D721Med (cell line): Measurements from ENCODE around the gene SGIP1.

Source experiments
- DNase-seq: peaks from one replicate; pipeline ENCODE4 v3.0.0; 2011; ENCODE audit warnings: low spot score; ENCODE audit not compliant: insufficient read length
- FAIRE-seq: peaks from 2 replicates; lab custom pipeline; 2011; peaks lifted over from hg19 to GRCh38; lab: Jason Lieb, UNC
- CTCF ChIP-seq: IDR thresholded peaks from 2 replicates; pipeline ENCODE4 v1.5.1; 2012; ENCODE audit warnings: mild to moderate bottlenecking, control low read depth; ENCODE audit not compliant: insufficient read depth; ENCODE audit errors: missing control alignments

SGIP1 gene

GRCh38 chr1:66527686-66528085, 6.3 kb upstream of the SGIP1 start:
- TF ChIP-seq CTCF, result no peak
- no peak for DNase-seq
- FAIRE-seq, result no peak

DNA sequence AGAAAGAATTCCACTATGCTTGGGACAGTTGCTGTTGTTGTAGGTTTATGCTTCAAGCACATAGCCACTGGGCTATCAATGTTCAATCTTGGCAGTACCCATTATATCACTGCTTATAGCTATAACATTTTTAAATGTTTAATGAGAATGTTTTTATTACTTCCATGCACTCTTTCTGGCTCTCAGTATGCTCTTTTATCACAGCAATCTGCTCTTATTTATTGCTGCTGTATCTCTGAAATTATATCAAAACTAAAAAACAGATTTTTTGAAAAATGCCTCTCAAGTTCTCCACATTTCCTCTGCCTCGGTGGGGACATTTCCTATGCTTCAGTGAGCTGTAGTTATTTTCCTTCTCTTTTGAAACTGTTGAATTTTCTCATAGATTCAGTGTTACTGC, 5.4 kb upstream of the SGIP1 start:
- FAIRE-seq (no peak), DNase-seq (no peak)
- TF ChIP-seq CTCF, result no peak

GRCh38 chr1:66532214-66532613, 1.7 kb upstream of the SGIP1 start:
- FAIRE-seq (no peak), DNase-seq (no peak)
- no peak for TF ChIP-seq CTCF

DNA sequence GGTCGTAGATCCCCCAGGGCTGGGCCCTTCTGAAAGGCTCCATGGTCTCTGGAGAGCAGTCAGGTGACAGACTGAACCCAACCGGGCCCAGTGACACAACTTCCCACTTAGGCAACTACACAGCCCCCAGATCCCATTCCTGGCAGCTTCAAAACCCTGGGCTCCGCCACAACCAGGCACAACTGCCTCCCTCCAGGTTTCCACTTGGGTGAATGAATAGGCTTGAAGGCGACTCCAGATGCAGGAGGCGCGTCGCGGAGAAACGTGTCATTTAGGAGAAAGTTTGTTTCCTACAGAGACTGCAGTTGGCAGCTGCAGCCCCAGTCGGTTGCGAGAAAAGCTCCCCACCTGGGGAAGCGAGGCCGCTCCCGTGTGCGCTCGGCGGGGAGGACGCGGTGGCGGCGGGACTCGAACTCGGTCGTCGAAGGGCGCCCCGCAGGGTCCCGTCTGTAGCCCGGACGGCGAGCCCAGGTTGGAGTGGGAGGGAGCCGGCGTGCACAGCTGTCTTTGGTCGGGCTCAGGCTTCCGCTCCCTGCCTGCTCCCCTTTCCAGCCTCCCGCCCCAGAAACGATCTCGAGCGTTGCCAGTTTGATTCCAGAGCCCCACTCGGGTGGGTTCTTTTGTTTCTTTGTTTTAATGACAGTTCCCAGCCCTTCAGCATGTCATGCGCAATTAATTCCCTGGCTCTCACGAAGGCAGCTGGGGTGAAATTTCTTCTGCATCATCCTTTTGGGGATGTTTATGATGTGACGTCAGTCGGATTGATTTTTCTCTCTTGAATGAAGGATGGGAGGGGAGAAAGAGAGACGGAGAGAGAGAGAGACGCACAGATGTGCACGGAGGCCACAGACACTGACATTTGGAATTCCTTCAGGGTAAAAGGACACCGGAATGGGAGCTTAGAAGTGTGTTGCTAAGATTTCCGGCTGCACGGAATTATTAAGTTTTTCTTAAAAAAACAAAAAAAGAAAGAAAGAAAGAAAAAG, 862 bp upstream of the SGIP1 start:
- no peak for TF ChIP-seq CTCF
- no peak for FAIRE-seq
- no peak for DNase-seq

DNA sequence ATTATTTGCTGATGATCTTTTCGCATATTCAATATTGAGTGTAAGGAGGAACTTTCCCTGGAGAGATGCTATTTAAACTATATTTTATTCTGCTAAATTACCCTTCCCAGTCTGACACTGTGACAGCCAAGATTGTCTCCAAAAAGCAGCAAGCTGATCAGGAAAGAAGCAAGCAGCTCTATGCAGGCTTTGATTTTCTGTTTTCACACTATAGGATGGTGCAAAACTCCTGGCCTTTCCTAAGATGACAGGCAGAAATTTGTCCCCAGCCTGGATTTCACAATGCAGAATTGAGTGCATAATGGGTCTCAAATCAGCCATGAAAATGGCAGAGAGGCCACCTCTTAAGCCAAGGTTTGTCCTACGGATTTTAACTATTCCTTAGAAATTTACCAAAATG, 1.1 kb downstream of the SGIP1 start:
- no peak for TF ChIP-seq CTCF
- FAIRE-seq (no peak), DNase-seq (no peak)

DNA sequence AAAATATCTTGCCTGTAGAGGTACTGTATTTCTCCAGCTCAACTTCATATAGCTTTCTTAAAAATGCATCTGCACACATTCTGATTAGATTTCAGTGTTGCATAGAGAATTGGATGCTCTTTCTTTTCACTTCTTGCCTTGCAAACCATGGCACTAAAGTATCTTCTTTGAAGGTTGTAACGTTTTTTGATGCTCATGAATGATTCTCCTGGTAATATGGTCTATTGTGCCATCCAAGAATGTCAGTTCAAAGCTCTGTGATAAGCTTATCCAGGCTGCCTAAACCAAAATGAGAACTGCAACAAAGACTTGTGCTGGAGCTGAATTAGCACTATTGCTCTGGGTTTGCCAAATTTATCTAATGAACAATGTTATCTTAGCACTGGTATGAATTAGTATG, 1.9 kb downstream of the SGIP1 start:
- TF ChIP-seq CTCF, result no peak
- no peak for FAIRE-seq
- DNase-seq, result no peak

GRCh38 chr1:66537718-66538117, 3.8 kb downstream of the SGIP1 start:
- no peak for TF ChIP-seq CTCF
- FAIRE-seq (no peak), DNase-seq (no peak)
